ENCODE measurements around the gene DOHH. TPM values are rescaled to one million over a fixed set of nuclear protein-coding genes. Genes with fewer than 3 reads are reported as not detected.

DOHH gene
- total and polyA plus RNA-seq, 9 of the 15 experiments (the other 6 are each of a cell fraction or from before 2014, with no cell fraction given), result 0.14 to 47.2 (median 5.1) TPM

- TF ChIP-seq ZBTB40 (IDR thresholded peaks at IDR 0.05) (no peak), ZBTB40 (CRISPR knock-in tag; IDR thresholded peaks at IDR 0.05) (no peak), ZBTB49 (CRISPR knock-in tag; IDR thresholded peaks at IDR 0.05; ENCODE audit: borderline replicate concordance) (no peak), ATF3 (IDR thresholded peaks at IDR 0.05) (0 out of 2 replicates have a peak, but pooled peaks have one; percentile 6), ATF3 (CRISPR knock-in tag; conservative IDR thresholded peaks at IDR 0.05) (no peak), CTCFL (IDR thresholded peaks at IDR 0.05; ENCODE audit: borderline replicate concordance, insufficient read depth, low read depth, low read length, poor library complexity, severe bottlenecking) (no peak), ZNF740 (CRISPR knock-in tag; IDR thresholded peaks at IDR 0.05) (peak; percentile 82; the same call in 1 of the 2 replicates), ZNF740 (tag; IDR thresholded peaks at IDR 0.05) (peak in 1 of 2 experiments; percentile 71; a peak in 1 of 4 replicates), CBFA2T2 (conservative IDR thresholded peaks at IDR 0.05) (no peak)
Measured at GRCh38 chr19:3506384-3507340, 6.2 kb upstream of the DOHH start (continued).
